ENCODE measurements around the gene TARDBP.
"Not testable (repeated sequence)": the region's sequence is repeated elsewhere in the genome, so short reads cannot be mapped to it uniquely, and the experiment has no call there.

The TARDBP gene

GRCh38 chr1:11071463-11072215 lies 59.2 kb downstream of the TARDBP start:
- peaks cover 53% of the 10 kb centered on the region for H3K36me3 ChIP-seq (ENCODE audit: control insufficient read depth, insufficient read depth, low read length)
- no peak overlapping the region for H3K27ac ChIP-seq (ENCODE audit: insufficient read depth, low read depth, low read length, poor library complexity, severe bottlenecking)
- H3K27me3 ChIP-seq (ENCODE audit: control insufficient read depth, insufficient read depth, low read length, poor library complexity, severe bottlenecking) = no peaks in the 10 kb centered on the region
- no peak overlapping the region for H3K4me3 ChIP-seq (ENCODE audit: insufficient read depth, low read depth, low read length)
- no peaks in the 10 kb centered on the region for H3K9me3 ChIP-seq (ENCODE audit: control insufficient read depth, low read length)
- H3K4me1 ChIP-seq (ENCODE audit: control insufficient read depth, insufficient read depth, low read length) = no peaks in the 10 kb centered on the region
- WGBS, 2 experiments = 91% methylated on average over 15 of the region's 15 CpGs

DNA sequence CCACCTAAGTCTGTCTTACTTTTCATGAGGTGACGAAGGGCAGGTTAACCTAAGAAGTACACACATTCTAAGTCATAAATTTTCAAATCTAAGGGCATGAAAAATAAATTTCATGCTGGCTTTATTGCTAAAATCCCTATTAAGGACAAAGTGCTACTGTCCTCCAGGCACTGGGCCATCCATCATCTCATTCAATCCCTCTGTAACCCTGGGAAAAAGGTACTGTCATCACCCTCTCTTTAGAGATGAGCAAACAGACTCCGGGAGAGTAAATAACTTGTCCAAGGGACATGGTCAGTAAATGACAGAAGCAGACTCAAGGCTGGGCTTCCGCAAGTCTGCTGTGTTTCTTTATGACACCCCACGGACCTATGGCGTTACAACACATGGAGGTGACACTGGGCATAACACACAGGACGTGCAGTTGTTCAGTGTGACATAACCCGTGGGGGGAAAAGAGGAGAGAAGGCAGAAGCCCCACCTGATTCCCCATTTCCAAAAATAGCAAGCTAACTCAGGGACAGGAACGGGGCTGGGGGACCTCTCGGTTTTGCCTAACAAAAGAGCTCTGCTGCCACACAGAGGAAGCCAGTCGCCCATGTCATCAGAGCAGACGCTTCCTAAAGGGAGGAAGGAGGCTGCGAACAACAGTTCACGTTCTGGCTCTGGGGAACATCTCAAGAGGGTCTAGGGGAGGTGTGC lies 59.9 kb downstream of the TARDBP start:
- no peaks in the 10 kb centered on the region for H3K9me3 ChIP-seq (ENCODE audit: control insufficient read depth, low read length)
- H3K4me1 ChIP-seq (ENCODE audit: control insufficient read depth, insufficient read depth, low read length) = no peaks in the 10 kb centered on the region
- no peak overlapping the region for H3K27ac ChIP-seq (ENCODE audit: insufficient read depth, low read depth, low read length, poor library complexity, severe bottlenecking)
- no peak overlapping the region for H3K4me3 ChIP-seq (ENCODE audit: insufficient read depth, low read depth, low read length)
- H3K36me3 ChIP-seq (ENCODE audit: control insufficient read depth, insufficient read depth, low read length) = peaks cover 55% of the 10 kb centered on the region
- no peaks in the 10 kb centered on the region for H3K27me3 ChIP-seq (ENCODE audit: control insufficient read depth, insufficient read depth, low read length, poor library complexity, severe bottlenecking)
- WGBS, 2 experiments = 79% methylated on average over 13 of the region's 13 CpGs

DNA sequence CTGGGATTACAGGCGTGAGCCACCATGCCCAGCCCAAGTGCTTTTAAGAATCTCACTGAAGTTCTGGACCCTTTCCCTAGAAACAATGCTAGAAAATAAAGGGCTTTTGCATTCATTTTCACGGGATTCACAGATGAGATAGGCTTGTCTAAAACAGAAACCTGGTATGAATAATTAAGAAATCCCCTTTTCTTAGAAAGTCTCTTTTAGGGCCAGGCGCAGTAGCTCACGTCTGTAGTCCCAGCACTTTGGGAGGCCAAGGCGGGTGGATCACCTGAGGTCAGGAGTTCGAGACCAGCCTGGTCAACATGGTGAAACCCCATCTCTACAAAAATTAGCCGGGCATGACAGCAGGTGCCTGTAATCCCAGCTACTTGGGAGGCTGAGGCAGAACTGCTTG lies 60.9 kb downstream of the TARDBP start:
- not testable (repeated sequence) for H3K9me3 ChIP-seq (ENCODE audit: control insufficient read depth, low read length); H3K27ac ChIP-seq (ENCODE audit: insufficient read depth, low read depth, low read length, poor library complexity, severe bottlenecking); H3K27me3 ChIP-seq (ENCODE audit: control insufficient read depth, insufficient read depth, low read length, poor library complexity, severe bottlenecking); H3K4me1 ChIP-seq (ENCODE audit: control insufficient read depth, insufficient read depth, low read length); H3K4me3 ChIP-seq (ENCODE audit: insufficient read depth, low read depth, low read length)
- H3K36me3 ChIP-seq (ENCODE audit: control insufficient read depth, insufficient read depth, low read length) = peaks cover 50% of the 10 kb centered on the region
- WGBS, 2 experiments = 95 to 98% methylated on average over 7 of the region's 7 CpGs

All from ectodermal cell (in vitro differentiated cells).